Measurements from ENCODE around the gene ECHDC3. TPM values are rescaled to one million over a fixed set of nuclear protein-coding genes. Genes with fewer than 3 reads are reported as not detected.
A peak's percentile ranks its signal among the peaks of the same experiment; 100 is the strongest.

The ECHDC3 gene
- total and polyA plus RNA-seq, 2 of the 13 experiments (the other 11 are each of a cell fraction or from before 2014, with no cell fraction given) = not detected

- TF ChIP-seq ZMYM2 (CRISPR knock-in tag; IDR thresholded peaks at IDR 0.05) = peak; percentile 100
- TF ChIP-seq GLI4 (CRISPR knock-in tag; IDR thresholded peaks at IDR 0.05; ENCODE audit: borderline replicate concordance) = peak; percentile 61; the same call in 1 of the 2 replicates
- peak; percentile 74; the same call in 1 of the 2 replicates for TF ChIP-seq ZNF556 (CRISPR knock-in tag; IDR thresholded peaks at IDR 0.05; ENCODE audit: borderline replicate concordance)
- peak; percentile 74; the same call in 1 of the 2 replicates for TF ChIP-seq TFDP1 (CRISPR knock-in tag; IDR thresholded peaks at IDR 0.05; ENCODE audit: borderline replicate concordance)
- TF ChIP-seq ZNF205 (CRISPR knock-in tag; IDR thresholded peaks at IDR 0.05) = peak; percentile 83; the same call in 1 of the 2 replicates
- TF ChIP-seq HOXA5 (CRISPR knock-in tag; IDR thresholded peaks at IDR 0.05) = peak; percentile 35; the same call in 1 of the 2 replicates
- 0 out of 2 replicates have a peak, but pooled peaks have one; percentile 37 for TF ChIP-seq ZNF557 (CRISPR knock-in tag; IDR thresholded peaks at IDR 0.05)
- no peak for TF ChIP-seq ZC3H13 (CRISPR knock-in tag; IDR thresholded peaks at IDR 0.05)
- TF ChIP-seq ZNF646 (CRISPR knock-in tag; IDR thresholded peaks at IDR 0.05) = 0 out of 2 replicates have a peak, but pooled peaks have one; percentile 48
- 0 out of 2 replicates have a peak, but pooled peaks have one; percentile 59 for TF ChIP-seq ZBTB7A (CRISPR knock-in tag; IDR thresholded peaks at IDR 0.05)
- peak; percentile 85; the same call in 1 of the 2 replicates for TF ChIP-seq CCDC6 (CRISPR knock-in tag; IDR thresholded peaks at IDR 0.05)
- peak; percentile 94 for TF ChIP-seq ZNF747 (CRISPR knock-in tag; IDR thresholded peaks at IDR 0.05; ENCODE audit: borderline replicate concordance)
- no peak for TF ChIP-seq SOX6 (IDR thresholded peaks at IDR 0.05)
- peak; percentile 95 for TF ChIP-seq SOX6 (CRISPR knock-in tag; IDR thresholded peaks at IDR 0.05)
Observed at GRCh38 chr10:11699550-11700097, 42.6 kb upstream of the ECHDC3 start (continued).

All from HepG2 (cell line).